ENCODE data around the gene FOXJ3. TPM values are rescaled to one million over a fixed set of nuclear protein-coding genes. Genes with fewer than 3 reads are reported as not detected.

Gene FOXJ3
- total RNA-seq, 2 donors from 2014 or later, result 89.1 to 93.5 TPM

- no peak for ATAC-seq
- Mint-ChIP-seq H3K27ac (peak overlapping the region; percentile 65), H3K4me3 (peak overlapping the region; percentile 9), H3K4me1 (peaks cover 70% of the 10 kb centered on the region), H3K36me3 (ENCODE audit: low read depth) (peaks cover 3% of the 10 kb centered on the region), H3K27me3 (no peaks in the 10 kb centered on the region)
- no peaks in the 10 kb centered on the region for H3K9me3 ChIP-seq (ENCODE audit: control insufficient read depth, low read length, poor library complexity, severe bottlenecking)
- DNase-seq, result no peak
Measured at GRCh38 chr1:42313970-42314369, 21.1 kb downstream of the FOXJ3 start.

- no peak for ATAC-seq
- H3K9me3 ChIP-seq (ENCODE audit: control insufficient read depth, low read length, poor library complexity, severe bottlenecking), result no peaks in the 10 kb centered on the region
- Mint-ChIP-seq H3K4me3 (no peak overlapping the region), H3K4me1 (peaks cover 68% of the 10 kb centered on the region), H3K27ac (peak overlapping the region; percentile 14), H3K27me3 (no peaks in the 10 kb centered on the region), H3K36me3 (ENCODE audit: low read depth) (peaks cover 5% of the 10 kb centered on the region)
- no peak for DNase-seq
Measured at GRCh38 chr1:42312576-42313212, 22.3 kb downstream of the FOXJ3 start.

- no peak for ATAC-seq
- H3K9me3 ChIP-seq (ENCODE audit: control insufficient read depth, low read length, poor library complexity, severe bottlenecking), result no peaks in the 10 kb centered on the region
- no peak overlapping the region for H3K4me3 Mint-ChIP-seq
- H3K27ac Mint-ChIP-seq, result no peak overlapping the region
- no peaks in the 10 kb centered on the region for H3K27me3 Mint-ChIP-seq
- DNase-seq, result no peak
- H3K4me1 Mint-ChIP-seq, result peaks cover 63% of the 10 kb centered on the region
- peaks cover 5% of the 10 kb centered on the region for H3K36me3 Mint-ChIP-seq (ENCODE audit: low read depth)
Measured at GRCh38 chr1:42311897-42312296, 23.1 kb downstream of the FOXJ3 start.

DNA sequence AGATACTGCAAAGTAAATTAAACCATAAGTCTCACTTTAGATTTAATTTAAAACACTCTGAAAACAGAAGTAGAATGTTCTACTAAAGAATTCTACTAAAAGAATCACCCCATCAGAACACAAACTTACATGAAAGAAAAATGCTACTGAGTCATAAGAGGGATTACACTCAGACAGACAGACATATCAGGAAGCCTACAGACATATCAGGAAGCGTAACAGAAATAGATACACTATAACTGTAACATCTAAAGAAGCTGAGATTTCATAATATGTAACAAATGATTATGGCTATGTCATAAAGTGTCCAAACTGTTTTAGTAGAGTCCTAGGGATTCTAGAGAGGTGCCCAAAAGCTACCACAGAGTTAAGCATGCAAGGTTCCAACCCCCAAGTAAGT is 23.9 kb downstream of the FOXJ3 start:
- Mint-ChIP-seq H3K4me1 (peaks cover 59% of the 10 kb centered on the region), H3K36me3 (ENCODE audit: low read depth) (peaks cover 5% of the 10 kb centered on the region), H3K27me3 (no peaks in the 10 kb centered on the region), H3K27ac (no peak overlapping the region), H3K4me3 (no peak overlapping the region)
- no peaks in the 10 kb centered on the region for H3K9me3 ChIP-seq (ENCODE audit: control insufficient read depth, low read length, poor library complexity, severe bottlenecking)
- no peak for DNase-seq
- ATAC-seq, result no peak

- DNase-seq (no peak), ATAC-seq (no peak)
- peaks cover under 1% of the 10 kb centered on the region for H3K9me3 ChIP-seq (ENCODE audit: control insufficient read depth, low read length, poor library complexity, severe bottlenecking)
- peaks cover 5% of the 10 kb centered on the region for H3K36me3 Mint-ChIP-seq (ENCODE audit: low read depth)
- no peak overlapping the region for H3K4me3 Mint-ChIP-seq
- no peaks in the 10 kb centered on the region for H3K27me3 Mint-ChIP-seq
- H3K27ac Mint-ChIP-seq, result peak overlapping the region; percentile 74
- H3K4me1 Mint-ChIP-seq, result peaks cover 39% of the 10 kb centered on the region
Measured at GRCh38 chr1:42306977-42307376, 28.1 kb downstream of the FOXJ3 start.

- H3K9me3 ChIP-seq (ENCODE audit: control insufficient read depth, low read length, poor library complexity, severe bottlenecking), result peaks cover 5% of the 10 kb centered on the region
- peaks cover 28% of the 10 kb centered on the region for H3K4me1 Mint-ChIP-seq
- H3K36me3 Mint-ChIP-seq (ENCODE audit: low read depth), result peaks cover 7% of the 10 kb centered on the region
- DNase-seq (no peak), ATAC-seq (no peak)
- H3K4me3 Mint-ChIP-seq, result no peak overlapping the region
- H3K27ac Mint-ChIP-seq, result no peak overlapping the region
- no peaks in the 10 kb centered on the region for H3K27me3 Mint-ChIP-seq
Measured at GRCh38 chr1:42305639-42306038, 29.4 kb downstream of the FOXJ3 start.

DNA sequence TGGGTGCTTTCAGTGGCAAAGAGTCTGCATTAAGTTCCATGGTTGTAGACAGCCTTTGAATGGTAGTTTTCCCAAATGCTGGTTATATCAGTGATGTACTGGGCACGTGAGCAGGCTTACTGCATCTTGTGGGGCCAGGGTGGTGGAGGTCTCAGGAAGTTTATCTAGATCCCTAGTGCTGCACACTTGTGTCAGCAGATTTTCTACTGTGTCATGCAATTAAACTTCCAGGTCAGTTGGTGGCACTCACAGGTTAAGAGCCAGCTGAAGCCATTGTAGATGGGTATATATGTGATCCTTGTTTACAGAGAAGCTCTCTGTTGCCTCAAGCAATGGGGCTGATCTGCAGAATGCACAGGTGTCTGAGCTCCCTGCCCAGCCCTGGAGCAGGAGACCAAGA is 33.0 kb downstream of the FOXJ3 start:
- Mint-ChIP-seq H3K4me3 (no peak overlapping the region), H3K27ac (no peak overlapping the region), H3K36me3 (ENCODE audit: low read depth) (peaks cover 5% of the 10 kb centered on the region), H3K4me1 (peaks cover 24% of the 10 kb centered on the region), H3K27me3 (no peaks in the 10 kb centered on the region)
- ATAC-seq (no peak), DNase-seq (no peak)
- H3K9me3 ChIP-seq (ENCODE audit: control insufficient read depth, low read length, poor library complexity, severe bottlenecking), result peaks cover 5% of the 10 kb centered on the region

DNA sequence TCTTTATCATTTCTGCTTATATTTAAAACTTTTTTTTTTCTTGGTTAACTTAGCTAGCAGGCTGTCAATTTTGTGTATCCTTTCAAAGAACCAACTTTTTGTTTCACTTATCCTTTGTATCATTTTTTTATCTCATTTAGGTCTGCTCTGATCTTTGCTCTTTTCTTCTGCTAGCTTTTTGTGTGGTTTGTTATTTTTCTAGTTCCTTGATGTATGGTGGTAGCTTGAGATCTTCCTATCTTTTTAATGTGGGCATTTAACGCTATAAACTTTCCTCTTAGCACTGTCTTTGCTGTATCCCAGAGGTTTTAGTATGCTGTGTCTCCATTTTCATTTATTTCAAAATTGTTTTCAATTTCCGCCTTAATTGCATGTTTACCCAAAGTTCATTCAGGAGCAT is 36.5 kb downstream of the FOXJ3 start:
- peaks cover 5% of the 10 kb centered on the region for H3K36me3 Mint-ChIP-seq (ENCODE audit: low read depth)
- peak overlapping the region; percentile 25 for H3K4me3 Mint-ChIP-seq
- peaks cover 5% of the 10 kb centered on the region for H3K9me3 ChIP-seq (ENCODE audit: control insufficient read depth, low read length, poor library complexity, severe bottlenecking)
- no peak overlapping the region for H3K27ac Mint-ChIP-seq
- H3K4me1 Mint-ChIP-seq, result peaks cover 20% of the 10 kb centered on the region
- DNase-seq (no peak), ATAC-seq (no peak)
- no peaks in the 10 kb centered on the region for H3K27me3 Mint-ChIP-seq

- ATAC-seq, result no peak
- no peaks in the 10 kb centered on the region for H3K9me3 ChIP-seq (ENCODE audit: control insufficient read depth, low read length, poor library complexity, severe bottlenecking)
- no peaks in the 10 kb centered on the region for H3K27me3 Mint-ChIP-seq
- peaks cover 2% of the 10 kb centered on the region for H3K36me3 Mint-ChIP-seq (ENCODE audit: low read depth)
- H3K27ac Mint-ChIP-seq, result no peak overlapping the region
- no peak for DNase-seq
- peaks cover 29% of the 10 kb centered on the region for H3K4me1 Mint-ChIP-seq
- no peak overlapping the region for H3K4me3 Mint-ChIP-seq
Measured at GRCh38 chr1:42295816-42296215, 39.2 kb downstream of the FOXJ3 start.

GRCh38 chr1:42290130-42290529 is 44.9 kb downstream of the FOXJ3 start:
- H3K9me3 ChIP-seq (ENCODE audit: control insufficient read depth, low read length, poor library complexity, severe bottlenecking), result no peaks in the 10 kb centered on the region
- DNase-seq (no peak), ATAC-seq (no peak)
- H3K4me1 Mint-ChIP-seq, result peaks cover 35% of the 10 kb centered on the region
- no peaks in the 10 kb centered on the region for H3K36me3 Mint-ChIP-seq (ENCODE audit: low read depth)
- H3K27ac Mint-ChIP-seq, result peak overlapping the region; percentile 29
- H3K4me3 Mint-ChIP-seq, result no peak overlapping the region
- no peaks in the 10 kb centered on the region for H3K27me3 Mint-ChIP-seq

GRCh38 chr1:42288311-42288985 is 46.6 kb downstream of the FOXJ3 start:
- H3K27ac Mint-ChIP-seq, result peak overlapping the region; percentile 16
- no peaks in the 10 kb centered on the region for H3K27me3 Mint-ChIP-seq

DNA sequence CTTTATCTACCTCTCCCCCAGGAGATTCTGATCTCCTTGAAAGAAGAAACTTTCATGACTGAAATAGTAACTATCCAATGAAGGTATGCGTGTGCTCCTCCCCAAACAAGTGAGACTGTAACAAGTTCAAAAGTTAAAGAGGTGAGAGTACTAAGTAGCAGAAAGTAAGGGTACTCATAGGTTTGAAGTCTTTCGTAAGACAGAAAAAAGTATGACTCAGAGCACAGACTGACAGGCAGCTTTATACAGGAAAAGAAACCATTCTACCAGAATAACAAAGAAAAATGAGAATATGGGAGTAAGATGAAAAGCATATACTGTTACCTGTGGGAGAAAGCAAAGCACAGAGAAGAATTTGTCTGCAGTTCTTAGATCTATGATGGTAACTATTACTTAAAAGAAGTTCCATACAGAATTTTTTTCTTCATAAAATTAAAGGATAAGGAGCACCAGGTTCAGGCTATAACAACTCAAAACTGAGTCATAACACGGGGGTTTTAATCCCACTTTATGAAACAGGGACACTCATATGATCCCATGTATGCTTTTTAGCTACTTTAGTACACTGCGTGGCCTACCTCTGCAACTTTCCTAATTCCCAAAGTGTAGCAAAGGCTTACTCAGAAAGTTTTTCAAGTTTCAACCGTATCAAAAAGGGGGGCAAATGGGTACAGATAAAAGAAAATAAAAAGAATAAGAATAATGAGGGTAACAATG is 52.0 kb downstream of the FOXJ3 start:
- H3K9me3 ChIP-seq (ENCODE audit: control insufficient read depth, low read length, poor library complexity, severe bottlenecking), result no peaks in the 10 kb centered on the region
- Mint-ChIP-seq H3K27ac (peak overlapping the region; percentile 68), H3K36me3 (ENCODE audit: low read depth) (peaks cover under 1% of the 10 kb centered on the region), H3K27me3 (no peaks in the 10 kb centered on the region), H3K4me3 (no peak overlapping the region), H3K4me1 (peaks cover 52% of the 10 kb centered on the region)
- ATAC-seq (no peak), DNase-seq (no peak)

More at GRCh38 chr1:42288311-42288985, 46.6 kb downstream of the FOXJ3 start:
- Mint-ChIP-seq H3K36me3 (ENCODE audit: low read depth) (no peaks in the 10 kb centered on the region), H3K4me3 (no peak overlapping the region), H3K4me1 (peaks cover 38% of the 10 kb centered on the region)
- ATAC-seq, result no peak
- no peak for DNase-seq
- no peaks in the 10 kb centered on the region for H3K9me3 ChIP-seq (ENCODE audit: control insufficient read depth, low read length, poor library complexity, severe bottlenecking)

GRCh38 chr1:42282024-42282579 is 52.9 kb downstream of the FOXJ3 start:
- ATAC-seq (no peak), DNase-seq (no peak)
- H3K36me3 Mint-ChIP-seq (ENCODE audit: low read depth), result peaks cover 2% of the 10 kb centered on the region
- peak overlapping the region; percentile 68 for H3K27ac Mint-ChIP-seq
- peaks cover 50% of the 10 kb centered on the region for H3K4me1 Mint-ChIP-seq
- H3K9me3 ChIP-seq (ENCODE audit: control insufficient read depth, low read length, poor library complexity, severe bottlenecking), result no peaks in the 10 kb centered on the region
- no peak overlapping the region for H3K4me3 Mint-ChIP-seq
- H3K27me3 Mint-ChIP-seq, result no peaks in the 10 kb centered on the region
